Suprapubic skin (tissue), 4 donors: ENCODE measurements around the gene MTHFSD.

Experiments used
- EP300 ChIP-seq: sonication (generic); formaldehyde crosslinking; IDR thresholded peaks from one replicate; pipeline ENCODE4 v1.6.1; 2017; ENCODE audit warnings: antibody characterized with exemption
- POLR2A ChIP-seq, 2 donors: fragments of 450-650 bp; IDR thresholded peaks; one replicate each; pipeline ENCODE4 v1.6.1; 2017; ENCODE audit warnings: antibody characterized with exemption in 2 of 2, mild to moderate bottlenecking in 2 of 2, moderate library complexity in 2 of 2
- POLR2AphosphoS5 ChIP-seq, 3 donors: sonication (generic); formaldehyde crosslinking; IDR thresholded peaks; one replicate each; pipeline ENCODE4 v1.6.1; 2017; ENCODE audit warnings: antibody characterized with exemption in 3 of 3
- TF ChIP-seq, protein P1 (sequence below), 2 donors: fragments of 200-600 bp in 1 of 2; fragments of 450-650 bp in 1 of 2; sonication (generic) in 1 of 2; IDR thresholded peaks; one replicate each; pipeline ENCODE4 v1.5.1; 2016 to 2019; ENCODE audit warnings: antibody characterized with exemption in 2 of 2, mild to moderate bottlenecking in 1 of 2, moderate library complexity in 1 of 2

DNA sequence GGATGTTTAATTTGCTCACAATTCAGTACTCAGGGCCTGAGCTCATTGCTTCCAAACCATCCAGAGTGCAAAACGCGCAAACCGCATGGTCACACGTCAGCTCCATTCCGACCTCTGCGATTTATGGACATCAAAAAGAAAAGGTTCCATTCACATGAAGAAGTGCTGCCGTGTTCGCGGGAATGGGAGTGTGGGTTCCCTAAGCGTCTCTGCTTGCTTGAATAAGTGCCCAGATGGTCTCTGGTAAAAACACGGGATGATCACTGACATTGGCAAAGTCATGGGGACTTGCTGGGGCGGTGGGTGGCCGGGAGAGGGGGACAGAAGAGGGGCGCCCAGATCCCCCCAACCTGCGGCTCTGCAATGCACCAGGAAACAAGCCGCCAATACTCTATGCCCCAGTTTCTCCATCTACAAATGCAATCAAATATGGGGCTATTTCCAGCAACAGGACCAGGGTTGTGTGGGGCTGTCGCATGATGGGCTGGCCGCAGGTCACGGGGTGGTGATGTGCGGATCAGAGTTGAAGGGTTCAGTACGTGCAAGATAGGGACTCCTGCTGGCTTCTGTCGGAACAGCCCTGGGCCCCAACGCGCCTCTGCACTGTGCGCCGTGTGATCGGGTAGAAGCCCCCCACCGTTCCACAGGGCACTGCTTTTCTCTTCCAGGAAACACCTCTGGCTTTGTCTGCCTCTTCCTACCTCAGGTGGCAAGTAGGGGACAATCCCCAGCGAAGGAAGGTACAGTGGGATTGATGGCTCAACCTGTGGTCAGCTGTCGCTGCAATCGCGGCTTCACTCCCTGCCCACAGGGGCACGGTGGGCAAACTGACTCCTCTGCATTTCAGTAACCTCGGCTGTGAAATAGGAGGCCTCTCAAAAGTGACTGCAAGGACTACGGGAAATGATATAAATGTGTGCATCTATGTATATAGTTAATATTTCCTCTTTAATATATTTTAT, 33.5 kb downstream of the MTHFSD start:
- TF ChIP-seq, protein P1, sequence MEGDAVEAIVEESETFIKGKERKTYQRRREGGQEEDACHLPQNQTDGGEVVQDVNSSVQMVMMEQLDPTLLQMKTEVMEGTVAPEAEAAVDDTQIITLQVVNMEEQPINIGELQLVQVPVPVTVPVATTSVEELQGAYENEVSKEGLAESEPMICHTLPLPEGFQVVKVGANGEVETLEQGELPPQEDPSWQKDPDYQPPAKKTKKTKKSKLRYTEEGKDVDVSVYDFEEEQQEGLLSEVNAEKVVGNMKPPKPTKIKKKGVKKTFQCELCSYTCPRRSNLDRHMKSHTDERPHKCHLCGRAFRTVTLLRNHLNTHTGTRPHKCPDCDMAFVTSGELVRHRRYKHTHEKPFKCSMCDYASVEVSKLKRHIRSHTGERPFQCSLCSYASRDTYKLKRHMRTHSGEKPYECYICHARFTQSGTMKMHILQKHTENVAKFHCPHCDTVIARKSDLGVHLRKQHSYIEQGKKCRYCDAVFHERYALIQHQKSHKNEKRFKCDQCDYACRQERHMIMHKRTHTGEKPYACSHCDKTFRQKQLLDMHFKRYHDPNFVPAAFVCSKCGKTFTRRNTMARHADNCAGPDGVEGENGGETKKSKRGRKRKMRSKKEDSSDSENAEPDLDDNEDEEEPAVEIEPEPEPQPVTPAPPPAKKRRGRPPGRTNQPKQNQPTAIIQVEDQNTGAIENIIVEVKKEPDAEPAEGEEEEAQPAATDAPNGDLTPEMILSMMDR (IDR thresholded peaks at IDR 0.05): no peak
- TF ChIP-seq POLR2AphosphoS5 (IDR thresholded peaks at IDR 0.05) (no peak), EP300 (no peak), POLR2A (IDR thresholded peaks at IDR 0.05) (no peak)
